ENCODE measurements around the gene PRODH. TPM values are rescaled to one million over a fixed set of nuclear protein-coding genes. Genes with fewer than 3 reads are reported as not detected.

The PRODH gene
- total RNA-seq, 2 donors from 2014 or later, result 3.1 to 11.5 TPM

DNA sequence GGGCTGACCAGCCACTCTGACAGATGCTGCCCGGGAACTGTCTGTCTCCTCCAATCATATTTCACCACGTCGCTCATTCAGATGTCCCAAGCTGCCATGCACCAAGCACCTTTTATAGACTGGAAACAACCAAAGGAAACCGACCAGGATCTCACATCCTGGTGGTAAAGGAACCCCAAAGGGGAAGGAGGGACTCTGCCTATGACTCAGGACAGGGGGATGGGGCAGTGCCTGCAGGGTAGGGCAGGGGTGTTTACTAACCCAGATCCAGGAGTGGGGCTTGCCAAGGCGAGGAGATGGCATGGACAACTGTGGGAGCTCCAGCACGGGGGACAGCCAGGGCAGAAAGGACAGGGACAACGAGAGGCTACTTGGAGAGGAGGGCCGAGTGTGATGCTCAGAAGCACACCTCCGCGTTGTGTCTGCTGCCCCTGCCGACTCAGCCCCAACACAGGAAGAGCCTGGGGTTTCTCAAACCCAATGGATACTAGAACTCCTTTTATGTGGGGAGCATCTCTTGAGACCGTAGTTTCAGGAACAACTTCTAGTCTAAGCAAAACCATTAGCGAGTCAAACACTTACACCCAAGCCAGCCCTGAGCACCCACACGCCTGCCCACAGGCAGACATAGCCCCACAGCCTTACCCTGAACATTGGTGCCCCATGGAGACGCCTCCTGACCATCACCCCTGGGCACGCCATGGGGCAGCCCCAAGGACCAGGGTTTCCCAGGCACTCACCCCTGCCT is 4.0 kb downstream of the PRODH start:
- WGBS, result no CpG with 5 or more reads among the region's 16 CpGs
- intact Hi-C loops (cut with DNase I), result no loop called here
- DNase-seq (ENCODE audit: low spot score), result no peak

GRCh38 chr22:18929459-18929858 is 6.6 kb downstream of the PRODH start:
- no CpG with 5 or more reads among the region's 5 CpGs for WGBS
- TF ChIP-seq CTCF (IDR thresholded peaks at IDR 0.05) (no peak), POLR2AphosphoS5 (IDR thresholded peaks at IDR 0.05) (no peak), POLR2A (IDR thresholded peaks at IDR 0.05) (no peak)
- Histone ChIP-seq H3K27me3 (replicated peaks; ENCODE audit: insufficient read depth) (no peaks in the 10 kb centered on the region), H3K27ac (no peak overlapping the region), H3K4me1 (replicated peaks) (no peaks in the 10 kb centered on the region), H3K36me3 (no peaks in the 10 kb centered on the region), H3K9me3 (no peaks in the 10 kb centered on the region), H3K4me3 (no peak overlapping the region)
- DNase-seq (ENCODE audit: low spot score), result peak; percentile 29
- intact Hi-C loops (cut with DNase I), result no loop called here

More for the DNA sequence above, 4.0 kb downstream of the PRODH start:
- H3K4me3 ChIP-seq, result no peak overlapping the region
- H3K9me3 ChIP-seq, result no peaks in the 10 kb centered on the region
- TF ChIP-seq POLR2A (IDR thresholded peaks at IDR 0.05) (no peak), CTCF (IDR thresholded peaks at IDR 0.05) (no peak), POLR2AphosphoS5 (IDR thresholded peaks at IDR 0.05) (no peak)
- H3K36me3 ChIP-seq, result no peaks in the 10 kb centered on the region
- H3K27ac ChIP-seq, result no peak overlapping the region
- no peaks in the 10 kb centered on the region for H3K27me3 ChIP-seq (replicated peaks; ENCODE audit: insufficient read depth)
- no peaks in the 10 kb centered on the region for H3K4me1 ChIP-seq (replicated peaks)

GRCh38 chr22:18927573-18927972 is 8.5 kb downstream of the PRODH start:
- H3K4me3 ChIP-seq, result no peak overlapping the region
- no peaks in the 10 kb centered on the region for H3K36me3 ChIP-seq
- no peaks in the 10 kb centered on the region for H3K27me3 ChIP-seq (replicated peaks; ENCODE audit: insufficient read depth)
- no peaks in the 10 kb centered on the region for H3K4me1 ChIP-seq (replicated peaks)
- intact Hi-C loops (cut with DNase I), result no loop called here
- no peak for DNase-seq (ENCODE audit: low spot score)
- WGBS, result no CpG with 5 or more reads among the region's 5 CpGs
- TF ChIP-seq POLR2AphosphoS5 (IDR thresholded peaks at IDR 0.05), result no peak
- TF ChIP-seq POLR2A (IDR thresholded peaks at IDR 0.05), result no peak
- TF ChIP-seq CTCF (IDR thresholded peaks at IDR 0.05), result no peak
- no peaks in the 10 kb centered on the region for H3K9me3 ChIP-seq
- no peak overlapping the region for H3K27ac ChIP-seq

DNA sequence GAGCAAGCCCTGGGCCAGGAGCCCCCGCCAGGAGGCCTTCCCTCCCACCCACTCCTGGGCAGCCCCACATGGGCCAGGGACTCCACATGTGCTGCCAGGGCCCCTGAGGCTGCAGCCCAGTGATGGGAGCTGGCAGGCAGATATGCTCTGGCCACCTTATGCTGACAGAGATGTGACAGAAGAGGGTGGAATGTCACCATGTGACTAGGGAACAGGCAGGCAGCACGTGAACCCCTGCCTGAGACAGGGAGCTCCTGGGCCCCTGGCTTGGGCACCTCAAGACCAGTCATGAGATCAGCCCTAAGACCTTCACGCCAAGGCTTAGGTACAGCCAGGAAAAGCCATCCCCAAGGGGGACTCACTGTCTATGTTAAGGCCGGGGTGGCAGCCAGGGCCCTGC is 9.1 kb downstream of the PRODH start:
- no CpG with 5 or more reads among the region's 4 CpGs for WGBS
- no peak for TF ChIP-seq POLR2AphosphoS5 (IDR thresholded peaks at IDR 0.05)
- TF ChIP-seq POLR2A (IDR thresholded peaks at IDR 0.05), result no peak
- no peak for TF ChIP-seq CTCF (IDR thresholded peaks at IDR 0.05)
- Histone ChIP-seq H3K4me3 (no peak overlapping the region), H3K36me3 (no peaks in the 10 kb centered on the region), H3K4me1 (replicated peaks) (no peaks in the 10 kb centered on the region), H3K9me3 (no peaks in the 10 kb centered on the region), H3K27ac (no peak overlapping the region), H3K27me3 (replicated peaks; ENCODE audit: insufficient read depth) (no peaks in the 10 kb centered on the region)
- no peak for DNase-seq (ENCODE audit: low spot score)
- intact Hi-C loops (cut with DNase I), result no loop called here

Data from prostate gland (tissue), 2 donors.